HL-60 (cell line): ENCODE results near the gene OSBPL6.

ENCODE experiments used
- CTCF ChIP-seq: IDR thresholded peaks from one replicate; pipeline ENCODE4 v1.5.1; 2011; ENCODE audit warnings: low read length, control low read depth, inconsistent platforms; ENCODE audit not compliant: insufficient read depth
- POLR2AphosphoS5 ChIP-seq: IDR thresholded peaks from 2 replicates; pipeline ENCODE4 v1.6.1; 2012; ENCODE audit warnings: low read depth
- REST ChIP-seq: IDR thresholded peaks from 2 replicates; pipeline ENCODE4 v1.6.1; 2012; ENCODE audit warnings: low read depth; ENCODE audit not compliant: insufficient replicate concordance

DNA sequence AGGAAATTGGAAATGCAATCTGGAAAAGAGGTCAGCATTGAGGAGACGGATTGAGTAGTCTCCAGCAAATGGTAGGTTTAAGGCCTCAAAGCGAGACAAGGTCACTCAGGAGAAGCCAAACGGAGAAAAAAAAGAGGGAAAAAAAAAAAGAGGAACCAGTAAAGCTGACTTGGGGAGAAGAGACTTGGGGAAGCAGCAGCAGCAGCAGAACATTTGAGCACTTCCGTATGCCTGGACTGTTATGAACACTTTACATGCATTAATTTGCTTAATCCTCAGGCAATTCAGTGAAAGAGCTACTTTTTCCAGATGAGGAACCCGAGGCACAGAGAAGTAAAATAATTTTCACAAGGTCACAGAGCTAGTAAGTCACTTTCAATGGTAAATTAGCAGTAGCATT lies 81.3 kb downstream of the OSBPL6 start:
- TF ChIP-seq CTCF: no peak
- no peak for TF ChIP-seq POLR2AphosphoS5
- no peak for TF ChIP-seq REST
